Neural cell (in vitro differentiated cells): ENCODE data around the gene SH3RF3. TPM values are rescaled to one million over a fixed set of nuclear protein-coding genes. Genes with fewer than 3 reads are reported as not detected.

ENCODE experiments used
- H2AFZ ChIP-seq: fragments of 200-600, 300-800 bp; sonication (generic), shearing (Covaris generic); 2 replicates; pipeline ENCODE4 v1.6.0; 2014; ENCODE audit warnings: low read depth, mild to moderate bottlenecking, antibody characterized with exemption, low read length, moderate library complexity
- H3F3A ChIP-seq: fragments of 200-600 bp; shearing (Covaris generic); 2 replicates; pipeline ENCODE4 v1.6.1; 2016; ENCODE audit warnings: mild to moderate bottlenecking, moderate library complexity, mixed read lengths, antibody characterized with exemption, low read length; ENCODE audit not compliant: insufficient read depth, poor library complexity, severe bottlenecking
- H3K27ac ChIP-seq: fragments of 200-600, 300-800 bp; sonication (generic), shearing (Covaris generic); 2 replicates; pipeline ENCODE4 v1.5.1; 2014; ENCODE audit warnings: mild to moderate bottlenecking, low read length, moderate library complexity
- H3K27me3 ChIP-seq: fragments of 300-800, 200-600 bp; sonication (generic), shearing (Covaris generic); 2 replicates; pipeline ENCODE4 v1.6.0; 2014; ENCODE audit warnings: mild to moderate bottlenecking, low read depth, low read length, moderate library complexity; ENCODE audit not compliant: insufficient read depth
- H3K36me3 ChIP-seq: fragments of 300-800, 200-600 bp; sonication (generic), shearing (Covaris generic); 2 replicates; pipeline ENCODE4 v1.5.1; 2014; ENCODE audit warnings: mild to moderate bottlenecking, antibody characterized with exemption, low read length, moderate library complexity; ENCODE audit not compliant: insufficient read depth
- H3K4me2 ChIP-seq: fragments of 300-800, 200-600 bp; sonication (generic), shearing (Covaris generic); 2 replicates; pipeline ENCODE4 v1.6.0; 2014; ENCODE audit warnings: mild to moderate bottlenecking, low read length
- H3K4me3 ChIP-seq: fragments of 300-800, 200-600 bp; sonication (generic), shearing (Covaris generic); 2 replicates; pipeline ENCODE4 v1.5.1; 2014; ENCODE audit warnings: mild to moderate bottlenecking, low read length, moderate library complexity
- H3K79me2 ChIP-seq: fragments of 200-600 bp; shearing (Covaris generic); replicated peaks from 2 replicates; pipeline ENCODE4 v1.6.0; 2014; ENCODE audit warnings: mild to moderate bottlenecking, low read length, moderate library complexity; ENCODE audit not compliant: insufficient read depth
- H3K9ac ChIP-seq: fragments of 300-800, 200-600 bp; sonication (generic), shearing (Covaris generic); 2 replicates; pipeline ENCODE4 v1.6.1; 2016; ENCODE audit warnings: mild to moderate bottlenecking, low read length, mixed read lengths
- H3K9me2 ChIP-seq: fragments of 200-600 bp; shearing (Covaris generic); 2 replicates; pipeline ENCODE4 v1.6.1; 2016; ENCODE audit warnings: mild to moderate bottlenecking, low read length, mixed read lengths; ENCODE audit not compliant: insufficient read depth
- H3K9me3 ChIP-seq: fragments of 200-600, 300-800 bp; sonication (generic), shearing (Covaris generic); 2 replicates; pipeline ENCODE4 v1.6.1; 2016; ENCODE audit warnings: mild to moderate bottlenecking, mixed run types, low read length, moderate library complexity, mixed read lengths
- H4K20me1 ChIP-seq: fragments of 200-600 bp; shearing (Covaris generic); 2 replicates; pipeline ENCODE4 v1.6.1; 2016; ENCODE audit warnings: mild to moderate bottlenecking, mixed run types; ENCODE audit not compliant: insufficient read depth
- CTCF ChIP-seq: fragments of 450-650 bp; IDR thresholded peaks from 2 replicates; pipeline ENCODE4 v1.5.1; 2014; ENCODE audit warnings: antibody characterized with exemption, mild to moderate bottlenecking, moderate library complexity; ENCODE audit not compliant: poor library complexity, severe bottlenecking
- EP300 ChIP-seq: fragments of 450-650 bp; conservative IDR thresholded peaks from 2 replicates; pipeline ENCODE4 v1.6.1; 2014; ENCODE audit warnings: antibody characterized with exemption, mild to moderate bottlenecking, moderate library complexity; ENCODE audit not compliant: poor library complexity, severe bottlenecking
- EZH2 ChIP-seq: fragments of 200-600, 300-800 bp; shearing (Covaris generic), sonication (generic); IDR thresholded peaks from 2 replicates; pipeline ENCODE4 v1.6.1; 2014; ENCODE audit warnings: antibody characterized with exemption, low read length, borderline replicate concordance, mild to moderate bottlenecking; ENCODE audit not compliant: insufficient read depth, poor library complexity, severe bottlenecking
- MXI1 ChIP-seq: fragments of 450-650 bp; conservative IDR thresholded peaks from 2 replicates; pipeline ENCODE4 v1.6.1; 2014; ENCODE audit warnings: antibody characterized with exemption, mild to moderate bottlenecking; ENCODE audit not compliant: poor library complexity, severe bottlenecking
- POLR2AphosphoS5 ChIP-seq: IDR thresholded peaks from 2 replicates; pipeline ENCODE4 v1.6.1; 2012
- RAD21 ChIP-seq: fragments of 450-650 bp; conservative IDR thresholded peaks from 2 replicates; pipeline ENCODE4 v1.6.1; 2014; ENCODE audit warnings: antibody characterized with exemption, mild to moderate bottlenecking, moderate library complexity
- REST ChIP-seq: IDR thresholded peaks from 2 replicates; pipeline ENCODE4 v1.6.1; 2012; ENCODE audit warnings: borderline replicate concordance
- SMC3 ChIP-seq: fragments of 450-650 bp; conservative IDR thresholded peaks from 2 replicates; pipeline ENCODE4 v1.6.1; 2014; ENCODE audit warnings: antibody characterized with exemption, mild to moderate bottlenecking, moderate library complexity; ENCODE audit not compliant: poor library complexity
- TAF1 ChIP-seq: IDR thresholded peaks from 2 replicates; pipeline ENCODE4 v1.6.1; 2012; ENCODE audit warnings: low read depth
- polyA plus RNA-seq: library from polyadenylated mRNA; depleted of rRNA; stranded (reverse); fragments of >200 nt; gene quantifications from 2 replicates; pipeline ENCODE4 v1.2.3, GENCODE V29; 2014

Gene SH3RF3
- polyA plus RNA-seq, 1 donor from 2014 or later, result 0.53 TPM

GRCh38 chr2:109455731-109456691 lies 327.0 kb downstream of the SH3RF3 start:
- no peak overlapping the region for H3K27ac ChIP-seq
- H3K4me2 ChIP-seq, result no peak overlapping the region
- no peak overlapping the region for H3K4me3 ChIP-seq
- TF ChIP-seq POLR2AphosphoS5, result no peak
- no peak for TF ChIP-seq REST
- no peak for TF ChIP-seq EZH2
- TF ChIP-seq SMC3, result no peak
- TF ChIP-seq MXI1, result no peak
- no peak for TF ChIP-seq EP300
- no peak for TF ChIP-seq CTCF
- TF ChIP-seq TAF1, result no peak
- no peak for TF ChIP-seq RAD21
- H3K36me3 ChIP-seq, result no peaks in the 10 kb centered on the region
- H3K9me2 ChIP-seq, result no peaks in the 10 kb centered on the region
- no peaks in the 10 kb centered on the region for H3K9me3 ChIP-seq
- no peaks in the 10 kb centered on the region for H3K79me2 ChIP-seq
- no peaks in the 10 kb centered on the region for H4K20me1 ChIP-seq
- H3K9ac ChIP-seq, result no peak overlapping the region
- no peaks in the 10 kb centered on the region for H3F3A ChIP-seq
- no peaks in the 10 kb centered on the region for H3K27me3 ChIP-seq
- H2AFZ ChIP-seq, result no peak overlapping the region

GRCh38 chr2:109456776-109457175 lies 327.8 kb downstream of the SH3RF3 start:
- Histone ChIP-seq H3K27ac (no peak overlapping the region), H4K20me1 (no peaks in the 10 kb centered on the region), H3K9me2 (no peaks in the 10 kb centered on the region), H3K79me2 (no peaks in the 10 kb centered on the region), H2AFZ (no peak overlapping the region), H3K9ac (no peak overlapping the region), H3K4me3 (no peak overlapping the region), H3F3A (no peaks in the 10 kb centered on the region), H3K4me2 (no peak overlapping the region), H3K36me3 (no peaks in the 10 kb centered on the region), H3K27me3 (no peaks in the 10 kb centered on the region), H3K9me3 (no peaks in the 10 kb centered on the region)
- no peak for TF ChIP-seq CTCF
- no peak for TF ChIP-seq RAD21
- no peak for TF ChIP-seq EP300
- TF ChIP-seq SMC3, result no peak
- TF ChIP-seq TAF1, result no peak
- TF ChIP-seq REST, result no peak
- TF ChIP-seq EZH2, result no peak
- TF ChIP-seq POLR2AphosphoS5, result no peak
- no peak for TF ChIP-seq MXI1
